Thymus (tissue), 11 donors: ENCODE data around the gene GPSM1. TPM values are rescaled to one million over a fixed set of nuclear protein-coding genes. Genes with fewer than 3 reads are reported as not detected.

ENCODE experiments used
- DNase-seq, 9 donors: peaks; one replicate each; pipeline ENCODE4 v3.0.0-alpha.2; 2013; ENCODE audit warnings: low spot score in 9 of 9, low read depth in 6 of 9, missing footprints in 1 of 9
- H3K27ac ChIP-seq, 2 donors: one replicate each; pipeline ENCODE4 v1.5.1; 2013; ENCODE audit warnings: control low read depth in 1 of 2, low read depth in 1 of 2, low read length in 1 of 2, mild to moderate bottlenecking in 1 of 2, moderate library complexity in 1 of 2
- H3K27me3 ChIP-seq, 2 donors: one replicate each; pipeline ENCODE4 v1.5.1; 2013; ENCODE audit warnings: low read length in 1 of 2; ENCODE audit not compliant: control insufficient read depth in 2 of 2, insufficient read depth in 1 of 2
- H3K36me3 ChIP-seq, 2 donors: one replicate each; pipeline ENCODE4 v1.5.1; 2013; ENCODE audit warnings: low read length in 1 of 2, mild to moderate bottlenecking in 1 of 2, moderate library complexity in 1 of 2; ENCODE audit not compliant: control insufficient read depth in 2 of 2, insufficient read depth in 2 of 2
- H3K4me1 ChIP-seq, 2 donors: one replicate each; pipeline ENCODE4 v1.5.1; 2013; ENCODE audit warnings: low read length in 2 of 2; ENCODE audit not compliant: control insufficient read depth in 2 of 2, insufficient read depth in 2 of 2
- H3K4me3 ChIP-seq, 2 donors: one replicate each; pipeline ENCODE4 v1.5.1; 2013; ENCODE audit warnings: low read length in 2 of 2, control low read depth in 1 of 2, mild to moderate bottlenecking in 1 of 2
- H3K9me3 ChIP-seq, 2 donors: one replicate each; pipeline ENCODE4 v1.5.1; 2013; ENCODE audit warnings: low read length in 1 of 2, mild to moderate bottlenecking in 1 of 2; ENCODE audit not compliant: control insufficient read depth in 2 of 2, insufficient read depth in 1 of 2
- WGBS: extraction: QIAGEN DNeasy Blood & Tissue Kit; methylation state at CpG from one replicate; pipeline ENCODE4 v1.1.7; 2013; 5-methylcytosine and 5-hydroxymethylcytosine counted together
- polyA plus RNA-seq: library from polyadenylated mRNA; stranded (reverse); fragments of 200-250 nt; gene quantifications from one replicate; pipeline ENCODE4 v1.2.3, GENCODE V29; 2013
- total RNA-seq: library from RNA; stranded (reverse); fragments of 120-200 nt; gene quantifications from one replicate; pipeline ENCODE4 v1.2.4, GENCODE V29; 2013
- donor health status: healthy.

Gene GPSM1
- total and polyA plus RNA-seq, 2 donors, result 6.1 to 13.1 TPM

GRCh38 chr9:136379003-136379287 lies 51.6 kb downstream of the GPSM1 start:
- DNase-seq, result no peak
- no peak overlapping the region for H3K27ac ChIP-seq
- 97% methylated on average over 18 of the region's 18 CpGs for WGBS

GRCh38 chr9:136379401-136379800 lies 52.1 kb downstream of the GPSM1 start:
- no peak overlapping the region for H3K27ac ChIP-seq
- DNase-seq, result no peak
- H3K4me1 ChIP-seq, result no peaks in the 10 kb centered on the region
- 97% methylated on average over 11 of the region's 11 CpGs for WGBS
- peaks cover 45 to 60% of the 10 kb centered on the region in 2 donors for H3K36me3 ChIP-seq
- H3K9me3 ChIP-seq, result no peaks in the 10 kb centered on the region
- no peaks in the 10 kb centered on the region for H3K27me3 ChIP-seq
- no peak overlapping the region for H3K4me3 ChIP-seq

More at GRCh38 chr9:136379003-136379287, 51.6 kb downstream of the GPSM1 start:
- Histone ChIP-seq H3K36me3 (peaks cover 43 to 56% of the 10 kb centered on the region in 2 donors), H3K4me3 (no peak overlapping the region), H3K9me3 (no peaks in the 10 kb centered on the region), H3K27me3 (peaks cover 0 to 3% of the 10 kb centered on the region in 2 donors), H3K4me1 (no peaks in the 10 kb centered on the region)

- no peak overlapping the region for H3K4me3 ChIP-seq
- no peaks in the 10 kb centered on the region for H3K27me3 ChIP-seq
- H3K4me1 ChIP-seq, result peaks cover 0 to 1% of the 10 kb centered on the region in 2 donors
- peaks cover 45 to 64% of the 10 kb centered on the region in 2 donors for H3K36me3 ChIP-seq
- WGBS, result 96% methylated on average over 11 of the region's 11 CpGs
- H3K9me3 ChIP-seq, result no peaks in the 10 kb centered on the region
- H3K27ac ChIP-seq, result no peak overlapping the region
- DNase-seq, result no peak
Observed at GRCh38 chr9:136379891-136380290, 52.6 kb downstream of the GPSM1 start.

GRCh38 chr9:136380381-136380780 lies 53.0 kb downstream of the GPSM1 start:
- no peak overlapping the region for H3K27ac ChIP-seq
- peaks cover 45 to 64% of the 10 kb centered on the region in 2 donors for H3K36me3 ChIP-seq
- DNase-seq, result no peak
- 97% methylated on average over 17 of the region's 17 CpGs for WGBS
- H3K4me3 ChIP-seq, result no peak overlapping the region
- H3K9me3 ChIP-seq, result no peaks in the 10 kb centered on the region
- H3K27me3 ChIP-seq, result no peaks in the 10 kb centered on the region
- H3K4me1 ChIP-seq, result peaks cover 0 to 4% of the 10 kb centered on the region in 2 donors

GRCh38 chr9:136381311-136381710 lies 54.0 kb downstream of the GPSM1 start:
- 95% methylated on average over 9 of the region's 9 CpGs for WGBS
- H3K27me3 ChIP-seq, result no peaks in the 10 kb centered on the region
- no peak overlapping the region for H3K27ac ChIP-seq
- H3K36me3 ChIP-seq, result peaks cover 45 to 67% of the 10 kb centered on the region in 2 donors
- no peaks in the 10 kb centered on the region for H3K9me3 ChIP-seq
- H3K4me1 ChIP-seq, result peaks cover 0 to 4% of the 10 kb centered on the region in 2 donors
- no peak overlapping the region for H3K4me3 ChIP-seq
- DNase-seq, result no peak

GRCh38 chr9:136381966-136382513 lies 54.7 kb downstream of the GPSM1 start:
- H3K4me1 ChIP-seq, result peaks cover 0 to 4% of the 10 kb centered on the region in 2 donors
- no peaks in the 10 kb centered on the region for H3K27me3 ChIP-seq
- H3K27ac ChIP-seq, result no peak overlapping the region
- 96% methylated on average over 25 of the region's 25 CpGs for WGBS
- H3K36me3 ChIP-seq, result peaks cover 49 to 72% of the 10 kb centered on the region in 2 donors
- H3K4me3 ChIP-seq, result no peak overlapping the region
- no peak for DNase-seq
- no peaks in the 10 kb centered on the region for H3K9me3 ChIP-seq

- Histone ChIP-seq H3K27me3 (no peaks in the 10 kb centered on the region), H3K9me3 (no peaks in the 10 kb centered on the region), H3K4me3 (no peak overlapping the region), H3K27ac (no peak overlapping the region), H3K36me3 (peaks cover 60 to 81% of the 10 kb centered on the region in 2 donors), H3K4me1 (peaks cover 0 to 4% of the 10 kb centered on the region in 2 donors)
- WGBS, result 98% methylated on average over 20 of the region's 20 CpGs
- no peak for DNase-seq
Observed at GRCh38 chr9:136383436-136383835, 56.1 kb downstream of the GPSM1 start.

GRCh38 chr9:136385015-136385414 lies 57.7 kb downstream of the GPSM1 start:
- Histone ChIP-seq H3K4me3 (no peak overlapping the region), H3K27ac (no peak overlapping the region), H3K9me3 (no peaks in the 10 kb centered on the region), H3K4me1 (peaks cover 0 to 4% of the 10 kb centered on the region in 2 donors), H3K27me3 (no peaks in the 10 kb centered on the region), H3K36me3 (peaks cover 58 to 79% of the 10 kb centered on the region in 2 donors)
- WGBS, result 47% methylated on average over 11 of the region's 11 CpGs
- peak in 2 of 9 donors; percentile 10 to 50 for DNase-seq

- H3K4me1 ChIP-seq, result peaks cover 0 to 4% of the 10 kb centered on the region in 2 donors
- 95% methylated on average over 13 of the region's 13 CpGs for WGBS
- DNase-seq, result no peak
- no peak overlapping the region for H3K27ac ChIP-seq
- H3K36me3 ChIP-seq, result peaks cover 53 to 74% of the 10 kb centered on the region in 2 donors
- no peaks in the 10 kb centered on the region for H3K9me3 ChIP-seq
- H3K4me3 ChIP-seq, result no peak overlapping the region
- no peaks in the 10 kb centered on the region for H3K27me3 ChIP-seq
Observed at GRCh38 chr9:136386018-136386417, 58.7 kb downstream of the GPSM1 start.
